ENCODE results near the gene SHTN1. TPM values are rescaled to one million over a fixed set of nuclear protein-coding genes. Genes with fewer than 3 reads are reported as not detected.

SHTN1 gene
- total and polyA plus RNA-seq, 2 donors from 2014 or later, result 14.0 to 44.2 TPM

- intact Hi-C loops (cut with DNase I), result no loop called here
- no peaks in the 10 kb centered on the region for H3K9me3 ChIP-seq (ENCODE audit: control insufficient read depth in 2 of 3, insufficient read depth in 1 of 3, low read length in 3 of 3)
- no peak overlapping the region for H3K27ac ChIP-seq (ENCODE audit: low read depth in 2 of 2, low read length in 2 of 2)
- H3K36me3 ChIP-seq (ENCODE audit: control insufficient read depth in 2 of 3, insufficient read depth in 3 of 3, low read length in 3 of 3), result peaks cover 0 to 8% (median 0%) of the 10 kb centered on the region in 3 donors
- TF ChIP-seq CTCF (IDR thresholded peaks at IDR 0.05; ENCODE audit: borderline replicate concordance, extremely low read depth, insufficient read depth), result no peak
- H3K4me3 ChIP-seq (ENCODE audit: low read length in 3 of 3), result no peak overlapping the region
- H3K27me3 ChIP-seq (ENCODE audit: control insufficient read depth, insufficient read depth, low read length), result no peaks in the 10 kb centered on the region
- H3K9ac ChIP-seq (ENCODE audit: low read length in 3 of 3), result no peak overlapping the region
- no peak for DNase-seq
- no peak for FAIRE-seq
- H3K4me1 ChIP-seq (ENCODE audit: control insufficient read depth in 2 of 3, insufficient read depth in 2 of 3, low read depth in 1 of 3, low read length in 3 of 3), result no peaks in the 10 kb centered on the region
These were observed 86.4 kb downstream of the SHTN1 start for GRCh38 chr10:116918583-116918982.

- no peak for TF ChIP-seq CTCF (IDR thresholded peaks at IDR 0.05; ENCODE audit: borderline replicate concordance, extremely low read depth, insufficient read depth)
These were observed 87.5 kb downstream of the SHTN1 start for GRCh38 chr10:116917481-116917880.

GRCh38 chr10:116915340-116915739 lies 89.6 kb downstream of the SHTN1 start:
- H3K36me3 ChIP-seq (ENCODE audit: control insufficient read depth in 2 of 3, insufficient read depth in 3 of 3, low read length in 3 of 3), result peaks cover 0 to 8% (median 0%) of the 10 kb centered on the region in 3 donors
- no peaks in the 10 kb centered on the region for H3K4me1 ChIP-seq (ENCODE audit: control insufficient read depth in 2 of 3, insufficient read depth in 2 of 3, low read depth in 1 of 3, low read length in 3 of 3)
- H3K27ac ChIP-seq (ENCODE audit: low read depth in 2 of 2, low read length in 2 of 2), result no peak overlapping the region
- DNase-seq (peak in 1 of 5 donors; percentile 26), FAIRE-seq (no peak)
- H3K9ac ChIP-seq (ENCODE audit: low read length in 3 of 3), result no peak overlapping the region
- H3K9me3 ChIP-seq (ENCODE audit: control insufficient read depth in 2 of 3, insufficient read depth in 1 of 3, low read length in 3 of 3), result no peaks in the 10 kb centered on the region
- H3K4me3 ChIP-seq (ENCODE audit: low read length in 3 of 3), result no peak overlapping the region
- H3K27me3 ChIP-seq (ENCODE audit: control insufficient read depth, insufficient read depth, low read length), result no peaks in the 10 kb centered on the region
- intact Hi-C loops (cut with DNase I), result no loop called here
- TF ChIP-seq CTCF (IDR thresholded peaks at IDR 0.05; ENCODE audit: borderline replicate concordance, extremely low read depth, insufficient read depth), result no peak

More at GRCh38 chr10:116917481-116917880, 87.5 kb downstream of the SHTN1 start:
- Histone ChIP-seq H3K4me3 (ENCODE audit: low read length in 3 of 3) (no peak overlapping the region), H3K36me3 (ENCODE audit: control insufficient read depth in 2 of 3, insufficient read depth in 3 of 3, low read length in 3 of 3) (peaks cover 0 to 8% (median 0%) of the 10 kb centered on the region in 3 donors), H3K4me1 (ENCODE audit: control insufficient read depth in 2 of 3, insufficient read depth in 2 of 3, low read depth in 1 of 3, low read length in 3 of 3) (no peaks in the 10 kb centered on the region), H3K9ac (ENCODE audit: low read length in 3 of 3) (no peak overlapping the region), H3K9me3 (ENCODE audit: control insufficient read depth in 2 of 3, insufficient read depth in 1 of 3, low read length in 3 of 3) (no peaks in the 10 kb centered on the region), H3K27me3 (ENCODE audit: control insufficient read depth, insufficient read depth, low read length) (no peaks in the 10 kb centered on the region), H3K27ac (ENCODE audit: low read depth in 2 of 2, low read length in 2 of 2) (no peak overlapping the region)
- DNase-seq, result no peak
- FAIRE-seq, result no peak
- intact Hi-C loops (cut with DNase I), result no loop called here

GRCh38 chr10:116913695-116914094 lies 91.3 kb downstream of the SHTN1 start:
- intact Hi-C loops (cut with DNase I), result no loop called here
- no peak overlapping the region for H3K4me3 ChIP-seq (ENCODE audit: low read length in 3 of 3)
- H3K36me3 ChIP-seq (ENCODE audit: control insufficient read depth in 2 of 3, insufficient read depth in 3 of 3, low read length in 3 of 3), result peaks cover 0 to 8% (median 0%) of the 10 kb centered on the region in 3 donors
- no peak for TF ChIP-seq CTCF (IDR thresholded peaks at IDR 0.05; ENCODE audit: borderline replicate concordance, extremely low read depth, insufficient read depth)
- peak in 1 of 5 donors; percentile 27 for DNase-seq
- no peak overlapping the region for H3K27ac ChIP-seq (ENCODE audit: low read depth in 2 of 2, low read length in 2 of 2)
- H3K4me1 ChIP-seq (ENCODE audit: control insufficient read depth in 2 of 3, insufficient read depth in 2 of 3, low read depth in 1 of 3, low read length in 3 of 3), result no peaks in the 10 kb centered on the region
- H3K9me3 ChIP-seq (ENCODE audit: control insufficient read depth in 2 of 3, insufficient read depth in 1 of 3, low read length in 3 of 3), result no peaks in the 10 kb centered on the region
- H3K27me3 ChIP-seq (ENCODE audit: control insufficient read depth, insufficient read depth, low read length), result no peaks in the 10 kb centered on the region
- no peak overlapping the region for H3K9ac ChIP-seq (ENCODE audit: low read length in 3 of 3)
- FAIRE-seq, result no peak
